Vagina (tissue), 2 donors: ENCODE measurements around the gene GTF3A.

Source experiments
- CTCF ChIP-seq, 3 experiments: fragments of 450-650 bp in 2 of 3; fragments of 200-600 bp in 1 of 3; sonication (generic) in 1 of 3; IDR thresholded peaks; one replicate each; pipeline ENCODE4 v1.5.1; 2017 to 2019; ENCODE audit warnings: antibody characterized with exemption in 3 of 3, mild to moderate bottlenecking in 2 of 3, moderate library complexity in 2 of 3
- POLR2AphosphoS5 ChIP-seq, 2 donors: sonication (generic); formaldehyde crosslinking; IDR thresholded peaks; one replicate each; pipeline ENCODE4 v1.9.0; 2017; ENCODE audit warnings: antibody characterized with exemption in 2 of 2, mild to moderate bottlenecking in 2 of 2, low read depth in 1 of 2; ENCODE audit not compliant: insufficient read depth in 1 of 2

GRCh38 chr13:27391471-27391870, 32.9 kb upstream of the GTF3A start:
- no peak for TF ChIP-seq CTCF (IDR thresholded peaks at IDR 0.05)
- TF ChIP-seq POLR2AphosphoS5 (IDR thresholded peaks at IDR 0.05; ENCODE audit: insufficient read depth in 1 of 2, low read depth in 1 of 2) = no peak
